Measurements from ENCODE around the gene ATG101. TPM values are rescaled to one million over a fixed set of nuclear protein-coding genes. Genes with fewer than 3 reads are reported as not detected.

ATG101 gene
- total RNA-seq, 1 experiment from 2014 or later, result 44.6 TPM

DNA sequence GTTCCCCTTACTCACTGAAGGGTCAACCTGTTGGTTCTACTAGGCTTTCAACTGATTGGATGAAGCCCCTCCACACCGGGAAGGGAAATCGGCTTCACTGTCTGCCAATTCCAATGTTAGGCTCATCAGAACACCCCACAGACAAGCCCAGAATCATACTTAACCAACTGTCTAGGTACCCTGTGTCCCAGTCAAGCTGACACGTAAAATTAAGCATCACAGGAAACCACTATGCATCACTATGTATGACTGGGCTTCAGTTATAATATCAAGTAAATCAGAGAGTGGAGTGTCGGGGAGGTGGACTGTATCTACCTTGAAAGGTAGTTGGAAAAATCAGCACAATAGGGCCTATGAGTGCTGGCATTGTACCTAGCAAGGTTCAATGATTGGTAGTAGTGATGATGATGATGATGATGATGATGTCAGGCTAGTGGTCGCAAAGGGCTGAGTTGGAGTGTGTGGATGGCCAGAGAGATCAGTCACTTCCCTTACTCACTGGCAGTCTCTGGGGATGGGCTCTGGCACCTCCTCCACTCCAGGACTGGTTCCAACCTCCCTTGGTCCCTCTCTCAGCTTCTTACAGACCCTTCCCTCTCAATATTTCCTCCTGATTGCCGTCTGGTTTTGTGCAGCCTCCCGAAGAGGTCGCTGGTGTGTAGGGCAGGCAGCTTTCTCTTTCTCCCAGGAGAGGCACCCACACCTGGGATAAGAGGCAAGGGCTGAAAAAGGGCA lies 3.3 kb upstream of the ATG101 start:
- CTCF ChIA-PET, result no interaction called here
- intact Hi-C loops (cut with micrococcal nuclease; ENCODE audit: unreplicated experiment), result no loop called here

DNA sequence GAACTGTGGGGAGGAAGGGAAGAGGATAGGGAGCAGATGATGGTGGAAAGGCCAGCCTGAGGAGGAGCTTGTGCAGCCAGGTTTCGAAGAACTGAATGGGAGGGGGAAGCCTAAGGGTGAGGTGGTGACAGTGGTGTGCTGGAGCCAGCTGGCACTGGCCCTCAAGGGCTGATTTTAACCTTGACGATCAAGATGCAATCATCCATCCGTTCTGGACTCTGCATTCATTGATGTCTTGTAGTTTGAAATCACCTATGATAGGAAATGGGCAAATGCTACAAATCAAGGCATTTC lies 2.8 kb upstream of the ATG101 start:
- BruUV-seq (replicated peaks), result no TSS peak
- Histone ChIP-seq H3K27ac (no peak overlapping the region), H3F3A (ENCODE audit: insufficient read depth, low read depth) (peaks cover 6% of the 10 kb centered on the region), H3K4me3 (no peak overlapping the region), H4K20me1 (ENCODE audit: insufficient read depth) (peaks cover 8% of the 10 kb centered on the region), H3K4me1 (replicated peaks; ENCODE audit: insufficient read depth) (peaks cover 16% of the 10 kb centered on the region), H2AFZ (no peak overlapping the region), H3K36me3 (ENCODE audit: low read depth) (peaks cover 3% of the 10 kb centered on the region; the same call in 1 of the 2 replicates), H3K4me2 (no peak overlapping the region), H3K27me3 (ENCODE audit: insufficient read depth, low read depth) (peaks cover 6% of the 10 kb centered on the region; the same call in 1 of the 2 replicates), H3K79me2 (ENCODE audit: low read depth) (peaks cover 22% of the 10 kb centered on the region), H3K9me2 (ENCODE audit: insufficient read depth) (no peaks in the 10 kb centered on the region), H3K9me3 (ENCODE audit: insufficient read depth, low read depth) (no peaks in the 10 kb centered on the region)
- ChIA-PET CTCF (no interaction called here), POLR2A (ENCODE audit: unreplicated experiment) (no interaction called here)
- intact Hi-C loops (cut with micrococcal nuclease; ENCODE audit: unreplicated experiment), result no loop called here
- TF ChIP-seq EZH2 (IDR thresholded peaks at IDR 0.05; ENCODE audit: low read depth), result no peak
- TF ChIP-seq, protein P1, sequence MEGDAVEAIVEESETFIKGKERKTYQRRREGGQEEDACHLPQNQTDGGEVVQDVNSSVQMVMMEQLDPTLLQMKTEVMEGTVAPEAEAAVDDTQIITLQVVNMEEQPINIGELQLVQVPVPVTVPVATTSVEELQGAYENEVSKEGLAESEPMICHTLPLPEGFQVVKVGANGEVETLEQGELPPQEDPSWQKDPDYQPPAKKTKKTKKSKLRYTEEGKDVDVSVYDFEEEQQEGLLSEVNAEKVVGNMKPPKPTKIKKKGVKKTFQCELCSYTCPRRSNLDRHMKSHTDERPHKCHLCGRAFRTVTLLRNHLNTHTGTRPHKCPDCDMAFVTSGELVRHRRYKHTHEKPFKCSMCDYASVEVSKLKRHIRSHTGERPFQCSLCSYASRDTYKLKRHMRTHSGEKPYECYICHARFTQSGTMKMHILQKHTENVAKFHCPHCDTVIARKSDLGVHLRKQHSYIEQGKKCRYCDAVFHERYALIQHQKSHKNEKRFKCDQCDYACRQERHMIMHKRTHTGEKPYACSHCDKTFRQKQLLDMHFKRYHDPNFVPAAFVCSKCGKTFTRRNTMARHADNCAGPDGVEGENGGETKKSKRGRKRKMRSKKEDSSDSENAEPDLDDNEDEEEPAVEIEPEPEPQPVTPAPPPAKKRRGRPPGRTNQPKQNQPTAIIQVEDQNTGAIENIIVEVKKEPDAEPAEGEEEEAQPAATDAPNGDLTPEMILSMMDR (conservative IDR thresholded peaks at IDR 0.05), result no peak
- DNase-seq, result no peak

More for the DNA sequence above, 3.3 kb upstream of the ATG101 start:
- Histone ChIP-seq H3K9me3 (ENCODE audit: insufficient read depth, low read depth) (no peaks in the 10 kb centered on the region), H2AFZ (no peak overlapping the region), H3K4me1 (replicated peaks; ENCODE audit: insufficient read depth) (peaks cover 11% of the 10 kb centered on the region), H4K20me1 (ENCODE audit: insufficient read depth) (peaks cover 2% of the 10 kb centered on the region; the same call in 1 of the 2 replicates), H3K27ac (no peak overlapping the region), H3K9me2 (ENCODE audit: insufficient read depth) (no peaks in the 10 kb centered on the region), H3K4me2 (no peak overlapping the region), H3K79me2 (ENCODE audit: low read depth) (peaks cover 17% of the 10 kb centered on the region), H3K4me3 (no peak overlapping the region), H3F3A (ENCODE audit: insufficient read depth, low read depth) (peaks cover 6% of the 10 kb centered on the region), H3K36me3 (ENCODE audit: low read depth) (no peaks in the 10 kb centered on the region), H3K27me3 (ENCODE audit: insufficient read depth, low read depth) (peaks cover 6% of the 10 kb centered on the region; the same call in 1 of the 2 replicates)
- TF ChIP-seq, protein P1 (conservative IDR thresholded peaks at IDR 0.05), result no peak
- no peak for TF ChIP-seq EZH2 (IDR thresholded peaks at IDR 0.05; ENCODE audit: low read depth)
- DNase-seq, result no peak
- no TSS peak for BruUV-seq (replicated peaks)
- POLR2A ChIA-PET (ENCODE audit: unreplicated experiment), result no interaction called here

DNA sequence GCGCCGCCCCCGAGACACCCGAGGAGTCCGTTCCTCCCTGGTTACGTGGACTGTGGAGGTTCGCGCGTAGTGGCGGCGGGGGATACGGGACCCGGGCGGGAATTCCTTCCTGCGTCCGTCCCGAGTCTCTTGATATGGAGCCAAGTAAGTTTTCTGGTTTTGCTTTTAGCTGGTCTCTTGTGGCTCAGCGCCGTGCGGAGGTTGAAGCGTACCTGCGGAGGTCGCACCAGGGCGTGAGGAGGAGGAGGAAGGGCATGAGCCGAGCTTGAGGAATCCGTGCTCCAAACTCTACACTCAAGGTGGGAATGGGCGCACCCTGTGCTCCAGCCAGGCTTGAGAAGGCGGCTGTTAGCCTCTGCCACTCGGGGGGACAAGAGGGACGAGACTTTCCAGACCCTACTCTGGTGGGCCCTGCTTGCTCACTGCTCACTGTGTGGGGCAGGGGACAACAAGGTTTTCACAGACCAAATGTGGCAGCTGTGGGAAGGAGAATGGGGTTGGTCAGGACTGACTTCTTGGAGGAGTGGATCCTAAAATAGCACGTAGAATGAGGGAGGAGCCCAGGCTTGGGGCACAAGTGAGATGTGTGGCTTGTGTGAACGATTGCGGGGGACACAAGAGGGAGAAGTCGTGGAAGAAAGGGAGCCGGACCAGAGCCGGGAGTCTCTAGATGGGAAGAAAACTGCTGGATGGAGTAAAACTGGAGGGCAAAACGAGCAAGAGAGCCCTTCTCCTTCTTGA lies 577 bp downstream of the ATG101 start:
- Histone ChIP-seq H4K20me1 (ENCODE audit: insufficient read depth) (peaks cover 32% of the 10 kb centered on the region), H3K4me3 (peak overlapping the region; percentile 89), H3K4me1 (replicated peaks; ENCODE audit: insufficient read depth) (peaks cover 20% of the 10 kb centered on the region), H3F3A (ENCODE audit: insufficient read depth, low read depth) (peaks cover 6% of the 10 kb centered on the region), H3K4me2 (peak overlapping the region; percentile 88), H3K79me2 (ENCODE audit: low read depth) (peaks cover 54% of the 10 kb centered on the region), H2AFZ (peak overlapping the region; percentile 82), H3K9me2 (ENCODE audit: insufficient read depth) (no peaks in the 10 kb centered on the region), H3K36me3 (ENCODE audit: low read depth) (peaks cover 14% of the 10 kb centered on the region; the same call in 1 of the 2 replicates), H3K27me3 (ENCODE audit: insufficient read depth, low read depth) (peaks cover 6% of the 10 kb centered on the region; the same call in 1 of the 2 replicates), H3K27ac (peak overlapping the region; percentile 80), H3K9me3 (ENCODE audit: insufficient read depth, low read depth) (no peaks in the 10 kb centered on the region)
- intact Hi-C loops (cut with micrococcal nuclease; ENCODE audit: unreplicated experiment), result loop anchor here (1.0 kb wide), 1 partner anchor 45 kb away; no protein-coding TSS in a partner anchor
- no peak for DNase-seq
- TSS peak; percentile 60 for BruUV-seq (replicated peaks)
- ChIA-PET CTCF (interaction anchor here (1.0 to 3.3 kb wide), 4 partner anchors 22 to 45 kb away, joined by 3 to 20 read pairs (median 11); no protein-coding TSS in a partner anchor), POLR2A (ENCODE audit: unreplicated experiment) (interaction anchor here (0.6 to 1.2 kb wide), 4 partner anchors 22 to 38 kb away, joined by 3 to 11 read pairs (median 4); no protein-coding TSS in a partner anchor)
- TF ChIP-seq EZH2 (IDR thresholded peaks at IDR 0.05; ENCODE audit: low read depth), result no peak
- TF ChIP-seq, protein P1 (conservative IDR thresholded peaks at IDR 0.05), result no peak

Data from PC-9 (cell line).